ENCODE results near the gene NPR2. TPM values are rescaled to one million over a fixed set of nuclear protein-coding genes. Genes with fewer than 3 reads are reported as not detected.

The NPR2 gene
- total RNA-seq, 1 donor from 2014 or later: 22.0 TPM

- no peak for DNase-seq (ENCODE audit: low spot score)
Measured at GRCh38 chr9:35800530-35800929, 9.1 kb downstream of the NPR2 start.

DNA sequence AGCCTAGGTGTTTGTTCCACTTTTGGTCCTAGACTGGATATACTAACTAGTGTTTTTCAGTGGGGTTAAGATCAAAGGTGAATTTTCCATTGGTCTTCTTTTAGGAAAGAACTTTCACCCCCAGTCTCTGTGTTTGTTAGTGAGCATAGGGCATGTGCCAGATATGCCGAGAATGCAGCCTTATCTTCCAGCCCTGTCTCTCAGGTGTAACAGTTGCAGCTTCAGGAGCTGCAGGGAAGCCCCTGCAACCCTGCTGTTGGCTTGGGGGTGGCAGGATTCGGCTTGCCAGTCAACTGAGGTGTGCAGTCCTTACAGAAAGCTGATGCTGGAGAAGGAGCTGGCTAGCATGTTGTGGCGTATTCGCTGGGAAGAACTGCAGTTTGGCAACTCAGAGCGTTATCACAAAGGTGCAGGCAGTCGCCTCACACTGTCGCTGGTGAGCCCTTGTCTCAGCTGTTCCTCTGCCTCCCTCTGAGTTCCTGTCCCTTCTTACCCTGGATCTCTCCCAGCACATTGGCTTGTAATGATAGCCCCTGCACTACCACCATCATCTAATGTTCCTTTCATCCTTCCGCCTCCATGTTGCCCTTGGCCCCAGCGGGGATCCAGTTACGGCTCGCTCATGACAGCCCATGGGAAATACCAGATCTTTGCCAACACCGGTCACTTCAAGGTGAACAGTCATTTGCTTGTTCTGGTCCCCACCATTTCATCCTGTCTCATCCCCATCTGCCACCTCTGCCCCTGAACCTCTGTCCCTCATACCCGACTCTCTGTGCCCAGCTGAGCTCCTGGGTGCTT, 10.1 kb downstream of the NPR2 start:
- no peak for DNase-seq (ENCODE audit: low spot score)

- no peak for DNase-seq (ENCODE audit: low spot score)
Measured at GRCh38 chr9:35806101-35806500, 14.7 kb downstream of the NPR2 start.

DNA sequence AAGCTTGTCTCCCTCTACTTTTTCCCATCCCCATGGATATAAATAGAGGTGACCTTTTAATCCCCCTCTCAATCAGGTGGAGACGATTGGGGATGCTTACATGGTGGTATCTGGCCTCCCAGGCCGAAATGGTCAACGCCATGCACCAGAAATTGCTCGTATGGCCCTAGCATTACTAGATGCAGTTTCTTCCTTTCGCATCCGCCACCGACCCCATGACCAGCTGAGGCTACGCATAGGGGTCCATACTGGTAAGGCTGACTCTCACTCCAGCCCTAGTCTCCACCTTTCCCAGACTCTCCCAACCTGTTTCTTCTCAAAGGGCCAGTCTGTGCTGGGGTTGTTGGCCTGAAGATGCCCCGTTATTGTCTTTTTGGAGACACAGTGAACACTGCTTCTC, 17.0 kb downstream of the NPR2 start:
- DNase-seq (ENCODE audit: low spot score): no peak

DNA sequence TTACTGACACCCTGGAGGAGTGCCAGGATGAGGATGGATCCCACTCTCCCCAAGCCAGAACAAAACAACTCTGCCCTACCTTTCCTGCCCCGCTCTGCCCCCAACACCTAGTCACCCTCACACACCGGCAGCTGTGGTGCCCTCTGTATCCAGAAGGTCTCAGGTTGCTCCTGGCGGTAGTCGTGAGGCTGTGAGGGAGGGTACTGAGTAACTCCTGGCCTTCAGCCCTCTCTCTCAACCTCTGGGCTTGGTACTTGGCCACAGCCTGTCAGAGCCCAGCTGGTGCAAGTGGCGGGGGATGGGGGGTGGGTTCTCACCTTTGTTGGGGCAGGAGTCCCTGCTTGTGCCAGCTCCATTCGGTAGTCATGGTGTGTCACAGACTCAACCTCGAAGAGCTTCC, 18.7 kb downstream of the NPR2 start:
- DNase-seq (ENCODE audit: low spot score): no peak

DNA sequence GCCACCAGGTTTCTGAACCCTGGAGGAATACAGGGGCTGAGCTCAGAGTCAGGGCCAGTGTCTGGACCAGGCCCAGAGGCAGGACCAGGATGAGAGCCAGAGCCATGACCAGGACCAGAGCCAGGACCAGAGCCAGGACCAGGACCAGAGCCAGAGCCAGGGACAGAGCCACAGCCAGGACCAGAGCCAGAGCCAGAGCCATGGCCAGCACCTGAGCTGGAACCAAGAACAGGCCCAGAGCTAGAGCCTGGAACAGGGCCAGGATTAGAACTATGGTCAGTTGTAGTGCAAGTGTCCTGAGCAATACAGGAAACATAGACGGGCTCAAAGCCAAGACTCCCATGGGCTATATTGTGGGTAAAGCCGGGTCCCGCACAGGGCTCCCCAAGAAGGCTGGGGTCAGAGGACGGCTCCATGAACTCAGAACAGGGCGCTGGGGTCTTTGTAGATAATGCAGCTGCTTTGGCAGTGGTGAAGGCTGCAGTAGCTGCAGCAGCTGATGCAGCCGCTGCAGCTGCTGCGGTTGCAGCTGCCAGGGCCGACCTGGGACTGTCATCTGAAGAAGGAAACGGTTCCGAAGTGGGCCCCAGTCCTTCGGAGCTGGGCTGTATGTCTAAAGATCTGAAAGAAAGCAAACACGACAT, 20.1 kb downstream of the NPR2 start:
- DNase-seq (ENCODE audit: low spot score): no peak

- DNase-seq (ENCODE audit: low spot score): peak; percentile 95
Measured at GRCh38 chr9:35812025-35812602, 20.7 kb downstream of the NPR2 start, which contains the start of gene SPAG8. Gene SPAG8, minus strand, starts transcription at chr9:35812262. Its CDS starts 115 bp downstream, at chr9:35812147.

GRCh38 chr9:35813434-35814105, 22.2 kb downstream of the NPR2 start:
- no peak for DNase-seq (ENCODE audit: low spot score)

DNA sequence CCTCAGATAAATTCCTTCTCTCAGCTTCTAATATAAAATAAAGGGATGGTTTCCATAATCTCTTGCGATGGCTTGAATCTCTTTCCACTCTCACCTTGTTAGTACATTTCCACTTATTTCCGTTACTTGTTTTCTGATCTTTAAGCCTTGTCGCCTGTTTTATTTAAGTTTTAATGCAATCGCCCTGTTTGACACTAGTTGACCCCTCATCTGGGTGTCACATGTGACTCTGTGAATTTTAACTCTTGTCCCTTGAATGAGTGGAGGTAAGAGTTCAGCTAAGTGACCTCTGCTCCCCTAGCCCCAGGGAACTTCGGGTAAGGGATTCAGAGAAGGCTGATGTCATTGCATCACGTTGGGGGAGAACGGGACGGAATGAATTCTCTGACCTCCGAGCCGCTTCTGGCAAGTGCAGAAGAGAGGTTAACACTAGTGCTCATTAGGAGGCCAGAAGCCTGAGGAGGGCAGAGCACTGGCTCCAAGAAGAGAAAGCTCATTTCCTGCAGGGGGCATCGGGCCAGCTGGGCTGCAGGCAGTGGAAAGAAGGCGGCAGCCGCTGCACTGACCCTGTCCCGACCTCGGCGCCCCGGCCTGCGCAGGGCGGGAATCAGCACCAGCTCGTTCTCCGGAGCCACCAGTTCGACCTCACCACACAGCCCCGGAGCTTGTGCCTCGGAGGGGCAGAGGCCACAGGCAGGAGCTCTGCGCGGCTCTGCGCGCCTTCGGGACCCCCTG, 22.9 kb downstream of the NPR2 start:
- peak; percentile 50 for DNase-seq (ENCODE audit: low spot score)

DNA sequence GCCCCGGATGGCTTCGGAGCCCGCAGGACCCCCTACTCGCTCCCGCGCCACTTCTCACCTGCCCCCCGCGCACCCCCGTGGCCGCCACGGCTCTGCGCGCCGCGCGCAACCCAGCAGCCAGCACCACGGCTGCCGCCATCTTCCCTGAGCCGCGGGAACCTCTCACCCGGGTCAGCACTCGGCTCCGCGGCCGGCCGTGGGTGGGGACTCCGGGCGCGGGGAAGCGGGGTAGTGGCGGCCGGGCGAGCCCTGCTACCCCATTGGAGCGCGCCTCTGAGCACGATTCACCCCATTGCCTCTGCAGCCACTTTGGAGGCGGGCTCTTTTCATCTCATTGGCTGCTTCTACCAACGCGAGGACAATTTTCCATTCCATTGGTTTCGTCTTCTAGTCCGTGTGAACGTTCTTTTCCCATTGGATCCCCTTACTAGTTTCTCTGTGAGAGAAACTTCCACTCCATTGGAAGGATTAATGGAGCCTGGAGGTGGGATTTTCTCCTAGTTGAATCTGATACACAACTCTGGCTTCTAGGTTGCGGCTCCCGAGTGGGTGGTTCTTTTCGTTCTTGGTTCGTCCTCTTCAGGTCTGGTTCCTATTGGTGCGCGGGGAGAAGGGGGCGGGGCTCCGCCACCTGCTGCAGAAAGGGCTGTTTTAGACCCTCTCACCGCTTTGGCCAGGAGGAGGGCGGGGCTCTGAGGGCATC, 23.6 kb downstream of the NPR2 start, which contains the start of gene HINT2:
Gene HINT2, minus strand, starts transcription at position 202 of the 703 bp plus-strand sequence. Its CDS starts 63 bp downstream, at position 139.
- peak; percentile 97 for DNase-seq (ENCODE audit: low spot score)

- DNase-seq (ENCODE audit: low spot score): no peak
Measured at GRCh38 chr9:35816708-35817107, 25.3 kb downstream of the NPR2 start.

DNA sequence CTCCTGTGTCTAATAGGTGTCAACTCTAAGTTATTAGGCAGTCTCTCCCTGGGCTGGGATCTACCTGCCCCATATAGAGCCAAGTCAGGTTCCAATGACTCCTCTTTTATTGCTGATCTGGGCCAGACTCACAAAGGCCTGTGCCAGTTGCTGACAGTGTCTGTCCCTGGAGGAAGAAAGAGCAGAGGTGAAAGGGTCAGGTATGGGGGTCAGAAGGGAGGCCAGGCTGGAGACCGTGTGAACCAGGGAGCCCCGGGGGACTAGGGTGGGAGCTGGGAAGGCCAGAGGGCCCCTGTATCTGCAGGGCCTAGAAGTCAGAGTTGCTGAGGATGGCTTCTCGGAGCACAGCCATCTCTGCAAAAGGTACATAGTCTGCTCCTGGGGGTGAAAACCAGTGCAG, 26.9 kb downstream of the NPR2 start:
- DNase-seq (ENCODE audit: low spot score): no peak

GRCh38 chr9:35820076-35820475, 28.7 kb downstream of the NPR2 start:
- DNase-seq (ENCODE audit: low spot score): no peak

GRCh38 chr9:35822926-35823325, 31.5 kb downstream of the NPR2 start:
- no peak for DNase-seq (ENCODE audit: low spot score)

DNA sequence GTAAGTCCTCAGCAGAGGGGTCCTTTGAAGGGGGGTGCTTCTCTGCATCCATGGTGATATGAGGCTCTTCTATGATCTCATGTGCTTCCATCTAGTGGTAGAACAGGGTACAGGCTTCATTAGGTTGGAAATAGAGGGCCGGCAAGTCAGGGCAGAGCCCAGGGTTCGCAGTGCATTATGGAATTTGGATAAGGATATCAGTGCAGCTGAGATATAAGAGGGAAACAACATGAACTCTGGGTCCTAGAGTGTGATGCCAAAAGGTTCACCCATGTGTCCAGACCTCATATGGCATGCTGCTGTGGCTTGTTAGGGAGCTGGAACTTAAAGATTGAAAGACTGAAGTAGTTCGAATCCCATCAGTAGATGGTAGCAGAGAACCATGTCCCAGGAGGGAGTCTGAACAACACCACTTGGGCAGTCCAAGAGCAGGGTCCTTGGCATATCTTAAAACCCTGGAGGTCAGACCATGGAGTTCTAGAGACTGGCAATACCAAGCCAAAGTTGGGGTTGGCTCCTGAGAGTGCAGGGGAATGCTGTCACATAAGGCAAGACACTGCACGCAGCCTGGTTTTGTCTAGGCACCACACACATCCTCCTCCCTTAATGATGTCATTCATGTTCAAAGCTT, 34.8 kb downstream of the NPR2 start:
- peak; percentile 54 for DNase-seq (ENCODE audit: low spot score)

- no peak for DNase-seq (ENCODE audit: low spot score)
Measured at GRCh38 chr9:35827486-35827885, 36.1 kb downstream of the NPR2 start.

GRCh38 chr9:35828716-35829083, 37.3 kb downstream of the NPR2 start, which contains the start of gene FAM221B:
Gene FAM221B, minus strand, starts transcription at chr9:35828732. Its CDS starts 2,571 bp downstream, at chr9:35826161.
- no peak for DNase-seq (ENCODE audit: low spot score)

DNA sequence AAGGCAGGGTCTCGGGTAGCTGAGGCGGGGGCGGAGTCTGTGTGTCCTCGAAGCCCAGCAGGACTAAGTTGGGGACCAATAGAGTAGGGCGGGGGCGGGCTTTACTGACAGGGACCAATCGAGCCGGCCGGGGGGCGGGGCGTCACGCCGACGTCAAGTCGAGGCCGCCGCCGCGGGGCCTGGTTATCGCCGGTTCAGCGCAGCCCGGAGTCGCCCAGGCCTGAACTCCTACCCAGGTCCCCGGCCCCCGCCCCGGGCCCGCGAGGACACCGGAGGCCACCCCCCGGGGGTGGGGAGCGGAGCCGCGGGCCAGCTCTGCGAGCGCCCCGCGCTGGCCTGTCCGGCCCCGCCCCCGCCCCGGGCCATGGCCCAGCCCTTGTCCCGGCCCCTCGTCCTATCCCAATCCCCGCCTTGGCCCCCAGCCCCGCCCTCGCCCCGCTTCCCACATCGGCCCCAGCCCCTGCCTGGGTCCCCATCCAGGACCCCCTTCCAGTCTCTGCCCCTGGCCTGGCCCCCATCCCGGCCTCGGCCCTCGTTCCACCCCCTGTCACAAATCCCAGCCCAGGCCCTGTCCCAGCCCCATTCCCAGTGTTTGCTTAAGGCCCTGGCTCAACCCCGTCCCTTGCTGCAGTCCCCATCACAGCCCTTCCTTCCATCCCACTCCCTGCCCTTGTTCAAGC, 37.8 kb downstream of the NPR2 start, which contains the start of gene TMEM8B:
Gene TMEM8B, plus strand, starts transcription at position 145 of the 680 bp plus-strand sequence. Its CDS starts 220 bp downstream, at position 365.
- peak; percentile 96 for DNase-seq (ENCODE audit: low spot score)

DNA sequence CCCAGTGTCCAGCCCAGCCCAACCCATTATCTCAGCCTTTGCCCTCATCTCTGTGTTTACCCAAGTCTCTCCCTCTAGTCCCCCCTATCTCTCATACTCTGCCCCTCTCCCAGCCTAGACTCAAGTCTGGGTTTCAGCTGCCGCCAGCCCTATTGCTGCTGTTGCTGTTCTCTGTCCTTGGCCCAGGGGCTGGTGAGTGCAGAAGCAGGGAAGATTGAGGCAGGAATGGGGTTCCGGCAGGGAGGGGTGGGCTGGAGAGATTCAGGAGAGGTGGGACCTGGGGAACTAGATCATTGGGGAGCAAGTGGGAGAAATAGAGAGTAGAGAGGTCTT, 38.3 kb downstream of the NPR2 start:
- DNase-seq (ENCODE audit: low spot score): no peak

DNA sequence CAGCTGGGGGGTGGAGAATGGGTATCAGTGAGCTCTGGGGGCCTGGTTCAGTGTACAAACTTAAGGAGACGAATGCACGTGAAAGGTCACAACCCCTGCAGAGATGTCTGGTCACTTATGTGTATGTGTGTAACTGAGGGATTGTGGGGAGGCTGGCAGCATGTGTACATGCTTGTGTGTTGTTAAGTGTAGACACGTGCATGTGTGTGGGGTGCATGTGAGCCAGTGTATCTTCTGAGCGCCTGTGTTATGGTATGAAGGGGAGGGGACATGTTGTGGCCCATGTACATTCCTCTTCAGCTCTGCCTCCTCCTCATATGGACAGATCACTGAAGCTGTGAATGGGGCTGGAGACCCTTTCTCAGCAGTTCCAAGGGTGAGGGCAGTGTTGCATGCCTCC, 39.6 kb downstream of the NPR2 start:
- no peak for DNase-seq (ENCODE audit: low spot score)
